Prostate gland (tissue), 1 donor: ENCODE measurements around the gene GRB10.

Source experiments
- POLR2A ChIP-seq: fragments of 450-650 bp; IDR thresholded peaks from one replicate; pipeline ENCODE4 v1.6.1; 2016; ENCODE audit warnings: antibody characterized with exemption, mild to moderate bottlenecking
- POLR2AphosphoS5 ChIP-seq: sonication (generic); formaldehyde crosslinking; IDR thresholded peaks from one replicate; pipeline ENCODE4 v1.6.1; 2017; ENCODE audit warnings: antibody characterized with exemption

GRCh38 chr7:50644114-50644513 is 138.6 kb downstream of the GRB10 start:
- no peak for TF ChIP-seq POLR2AphosphoS5
- no peak for TF ChIP-seq POLR2A
